Adipose tissue (tissue), 3 donors: ENCODE data around the gene AGO3. TPM values are rescaled to one million over a fixed set of nuclear protein-coding genes. Genes with fewer than 3 reads are reported as not detected.
"Not testable (repeated sequence)": the region's sequence is repeated elsewhere in the genome, so short reads cannot be mapped to it uniquely, and the experiment has no call there.

Experiments used
- H3K27ac ChIP-seq: one replicate; pipeline ENCODE4 v1.5.1; 2013; ENCODE audit warnings: low read depth, low read length
- WGBS, 3 donors: extraction: QIAGEN DNeasy Blood & Tissue Kit; methylation state at CpG; one replicate each; pipeline ENCODE4 v1.1.7; 2013; 5-methylcytosine and 5-hydroxymethylcytosine counted together
- polyA plus RNA-seq, 3 donors: library from polyadenylated mRNA; stranded (reverse); fragments of 200-250 nt; gene quantifications; one replicate each; pipeline ENCODE4 v1.2.3, GENCODE V29; 2013
- donor health status: healthy with polysubstance abuse.
- donor health status: Bipolar disorder and iron deficiency.
- donor health status: healthy.

The AGO3 gene
- polyA plus RNA-seq: 1 to 10 TPM; 2.5 to 7.6 (median 5.4) TPM

GRCh38 chr1:35930593-35931445 is at the start of gene AGO3:
AGO3 (plus strand) TSS chr1:35931105; CDS start chr1:35931427, 322 bp downstream.
- 0 to 1% (median 0%) methylated on average over 100 to 112 of the region's 112 CpGs for WGBS, 3 donors
- H3K27ac ChIP-seq: peak within 1 kb of the TSS; percentile 95

- H3K27ac ChIP-seq: no peak overlapping the region
- 35 to 50% (median 45%) methylated on average over 4 of the region's 4 CpGs for WGBS, 3 donors
These were observed 49.0 kb upstream of the AGO3 start for GRCh38 chr1:35881850-35882273.

- no peak overlapping the region for H3K27ac ChIP-seq
- WGBS, 3 donors: 47 to 55% (median 54%) methylated on average over 15 to 16 of the region's 16 CpGs
These were observed 48.3 kb upstream of the AGO3 start for GRCh38 chr1:35882586-35882944.

GRCh38 chr1:35882945-35883634 is 47.8 kb upstream of the AGO3 start, which contains the start of gene AGO1:
AGO1 (plus strand) TSS chr1:35883209; CDS start chr1:35883422, 213 bp downstream.
- no peak within 1 kb of the TSS for H3K27ac ChIP-seq
- 0 to 1% (median 0%) methylated on average over 51 to 58 of the region's 58 CpGs for WGBS, 3 donors

GRCh38 chr1:35883635-35884101 is 47.2 kb upstream of the AGO3 start:
- no peak overlapping the region for H3K27ac ChIP-seq
- WGBS, 3 donors: 1 to 2% (median 1%) methylated on average over 26 to 29 of the region's 29 CpGs

- WGBS, 3 donors: 49 to 51% (median 50%) methylated on average over 2 of the region's 2 CpGs
These were observed 46.0 kb upstream of the AGO3 start for GRCh38 chr1:35884934-35885333.

GRCh38 chr1:35885961-35886558 is 44.8 kb upstream of the AGO3 start:
- H3K27ac ChIP-seq: no peak overlapping the region
- 56% methylated on average over 4 of the region's 4 CpGs for WGBS, 3 donors

More at GRCh38 chr1:35884934-35885333, 46.0 kb upstream of the AGO3 start:
- no peak overlapping the region for H3K27ac ChIP-seq

GRCh38 chr1:35886577-35887431 is 44.1 kb upstream of the AGO3 start:
- WGBS, 3 donors: 32 to 48% (median 37%) methylated on average over 3 of the region's 3 CpGs
- H3K27ac ChIP-seq: no peak overlapping the region

GRCh38 chr1:35887508-35887907 is 43.4 kb upstream of the AGO3 start:
- no peak overlapping the region for H3K27ac ChIP-seq
- 72 to 85% (median 85%) methylated on average over 2 of the region's 2 CpGs for WGBS, 3 donors

- H3K27ac ChIP-seq: no peak overlapping the region
- 73 to 90% (median 89%) methylated on average over 11 of the region's 11 CpGs for WGBS, 3 donors
These were observed 42.6 kb upstream of the AGO3 start for GRCh38 chr1:35888255-35888654.

- WGBS, 3 donors: 60 to 85% (median 72%) methylated on average over 3 of the region's 3 CpGs
- H3K27ac ChIP-seq: not testable (repeated sequence)
These were observed 41.9 kb upstream of the AGO3 start for GRCh38 chr1:35888981-35889380.

- H3K27ac ChIP-seq: no peak overlapping the region
- 94 to 98% (median 96%) methylated on average over 14 of the region's 14 CpGs for WGBS, 3 donors
These were observed 37.6 kb upstream of the AGO3 start for GRCh38 chr1:35893051-35893879.

- no peak overlapping the region for H3K27ac ChIP-seq
- 51 to 61% (median 55%) methylated on average over 6 of the region's 6 CpGs for WGBS, 3 donors
These were observed 36.7 kb upstream of the AGO3 start for GRCh38 chr1:35894183-35894582.

GRCh38 chr1:35894656-35895055 is 36.2 kb upstream of the AGO3 start:
- H3K27ac ChIP-seq: no peak overlapping the region
- 96 to 97% (median 96%) methylated on average over 1 of the region's 1 CpG for WGBS, 3 donors

- H3K27ac ChIP-seq: no peak overlapping the region
These were observed 31.0 kb upstream of the AGO3 start for GRCh38 chr1:35899941-35900340.

- H3K27ac ChIP-seq: no peak overlapping the region
- 95 to 97% (median 96%) methylated on average over 9 of the region's 9 CpGs for WGBS, 3 donors
These were observed 29.7 kb upstream of the AGO3 start for GRCh38 chr1:35901235-35901634.

- no peak overlapping the region for H3K27ac ChIP-seq
- WGBS, 3 donors: 88 to 99% (median 98%) methylated on average over 2 of the region's 2 CpGs
These were observed 28.2 kb upstream of the AGO3 start for GRCh38 chr1:35902671-35903070.
